WTC11 (cell line): Measurements from ENCODE around the gene ADIPOR1.

Experiments
- CBFB ChIP-seq: sonication (generic); formaldehyde crosslinking; IDR thresholded peaks from 2 replicates; pipeline ENCODE4 v1.8.1; 2022; ENCODE audit warnings: mild to moderate bottlenecking, low read depth, missing genetic modification reagents
- FOXP1 ChIP-seq: sonication (generic); formaldehyde crosslinking; IDR thresholded peaks from 2 replicates; pipeline ENCODE4 v1.8.0; 2022; ENCODE audit warnings: missing genetic modification reagents, mild to moderate bottlenecking, moderate library complexity, borderline replicate concordance
- GABPB1 ChIP-seq: sonication (generic); formaldehyde crosslinking; IDR thresholded peaks from 2 replicates; pipeline ENCODE4 v1.8.1; 2023; ENCODE audit warnings: mild to moderate bottlenecking, missing genetic modification reagents
- RELA ChIP-seq: sonication (generic); formaldehyde crosslinking; IDR thresholded peaks from 2 replicates; pipeline ENCODE4 v1.8.1; 2022; ENCODE audit warnings: missing genetic modification reagents, mild to moderate bottlenecking, borderline replicate concordance
- TF ChIP-seq, protein P1 (sequence below): fragments of 200-600 bp; IDR thresholded peaks from 2 replicates; pipeline ENCODE4 v1.8.0; 2022; ENCODE audit warnings: antibody characterized with exemption
- TF ChIP-seq, protein P2 (sequence below): sonication (generic); formaldehyde crosslinking; IDR thresholded peaks from 2 replicates; pipeline ENCODE4 v1.8.0; 2022; ENCODE audit warnings: mild to moderate bottlenecking, missing genetic modification reagents
- TF ChIP-seq, protein P3 (sequence below): sonication (generic); formaldehyde crosslinking; IDR thresholded peaks from 2 replicates; pipeline ENCODE4 v1.8.1; 2022; ENCODE audit warnings: mild to moderate bottlenecking, moderate library complexity, missing genetic modification reagents

DNA sequence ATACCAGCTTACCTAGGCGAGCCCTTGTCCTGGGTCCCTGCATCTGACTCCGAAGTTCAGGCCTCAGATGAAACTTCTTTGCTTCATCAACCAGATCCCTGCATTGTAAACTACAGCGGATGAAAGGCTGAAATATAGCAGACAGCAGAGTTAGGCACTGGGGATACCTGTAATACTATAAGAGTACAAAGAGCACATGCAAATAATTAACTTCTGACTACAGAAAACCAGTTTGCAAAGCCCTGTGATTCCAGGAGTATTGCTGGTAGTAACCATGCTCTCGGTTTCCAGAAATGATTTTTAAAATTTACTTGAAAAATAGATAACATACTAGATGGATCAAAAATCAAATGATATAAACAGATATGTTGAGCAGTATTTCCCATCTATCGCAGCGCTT, 49.1 kb downstream of the ADIPOR1 start:
- TF ChIP-seq, protein P1, sequence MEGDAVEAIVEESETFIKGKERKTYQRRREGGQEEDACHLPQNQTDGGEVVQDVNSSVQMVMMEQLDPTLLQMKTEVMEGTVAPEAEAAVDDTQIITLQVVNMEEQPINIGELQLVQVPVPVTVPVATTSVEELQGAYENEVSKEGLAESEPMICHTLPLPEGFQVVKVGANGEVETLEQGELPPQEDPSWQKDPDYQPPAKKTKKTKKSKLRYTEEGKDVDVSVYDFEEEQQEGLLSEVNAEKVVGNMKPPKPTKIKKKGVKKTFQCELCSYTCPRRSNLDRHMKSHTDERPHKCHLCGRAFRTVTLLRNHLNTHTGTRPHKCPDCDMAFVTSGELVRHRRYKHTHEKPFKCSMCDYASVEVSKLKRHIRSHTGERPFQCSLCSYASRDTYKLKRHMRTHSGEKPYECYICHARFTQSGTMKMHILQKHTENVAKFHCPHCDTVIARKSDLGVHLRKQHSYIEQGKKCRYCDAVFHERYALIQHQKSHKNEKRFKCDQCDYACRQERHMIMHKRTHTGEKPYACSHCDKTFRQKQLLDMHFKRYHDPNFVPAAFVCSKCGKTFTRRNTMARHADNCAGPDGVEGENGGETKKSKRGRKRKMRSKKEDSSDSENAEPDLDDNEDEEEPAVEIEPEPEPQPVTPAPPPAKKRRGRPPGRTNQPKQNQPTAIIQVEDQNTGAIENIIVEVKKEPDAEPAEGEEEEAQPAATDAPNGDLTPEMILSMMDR: no peak
- TF ChIP-seq, protein P2, sequence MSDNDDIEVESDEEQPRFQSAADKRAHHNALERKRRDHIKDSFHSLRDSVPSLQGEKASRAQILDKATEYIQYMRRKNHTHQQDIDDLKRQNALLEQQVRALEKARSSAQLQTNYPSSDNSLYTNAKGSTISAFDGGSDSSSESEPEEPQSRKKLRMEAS: no peak
- TF ChIP-seq, protein P3, sequence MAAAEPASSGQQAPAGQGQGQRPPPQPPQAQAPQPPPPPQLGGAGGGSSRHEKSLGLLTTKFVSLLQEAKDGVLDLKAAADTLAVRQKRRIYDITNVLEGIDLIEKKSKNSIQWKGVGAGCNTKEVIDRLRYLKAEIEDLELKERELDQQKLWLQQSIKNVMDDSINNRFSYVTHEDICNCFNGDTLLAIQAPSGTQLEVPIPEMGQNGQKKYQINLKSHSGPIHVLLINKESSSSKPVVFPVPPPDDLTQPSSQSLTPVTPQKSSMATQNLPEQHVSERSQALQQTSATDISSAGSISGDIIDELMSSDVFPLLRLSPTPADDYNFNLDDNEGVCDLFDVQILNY (CRISPR knock-in tag): no peak
- TF ChIP-seq GABPB1 (CRISPR knock-in tag) (no peak), CBFB (CRISPR knock-in tag) (no peak), RELA (no peak), FOXP1 (CRISPR knock-in tag) (no peak)
